ENCODE measurements around the gene ZNF436. TPM values are rescaled to one million over a fixed set of nuclear protein-coding genes. Genes with fewer than 3 reads are reported as not detected.

ZNF436 gene
- polyA plus RNA-seq, 1 experiment, result 17.2 TPM

GRCh38 chr1:23407016-23407630 is 37.5 kb upstream of the ZNF436 start:
- Histone ChIP-seq H3K27me3 (ENCODE audit: control insufficient read depth, insufficient read depth, low read length) (no peaks in the 10 kb centered on the region), H3K9me3 (ENCODE audit: control insufficient read depth, insufficient read depth, low read length) (no peaks in the 10 kb centered on the region), H3K4me3 (ENCODE audit: low read depth, low read length) (no peak overlapping the region), H3K27ac (ENCODE audit: low read depth, low read length) (no peak overlapping the region)
- POLR2A ChIA-PET, result no interaction called here
- CTCF ChIA-PET, result no interaction called here
- no peak for DNase-seq (ENCODE audit: low read depth, low spot score)
- TF ChIP-seq, protein P1, sequence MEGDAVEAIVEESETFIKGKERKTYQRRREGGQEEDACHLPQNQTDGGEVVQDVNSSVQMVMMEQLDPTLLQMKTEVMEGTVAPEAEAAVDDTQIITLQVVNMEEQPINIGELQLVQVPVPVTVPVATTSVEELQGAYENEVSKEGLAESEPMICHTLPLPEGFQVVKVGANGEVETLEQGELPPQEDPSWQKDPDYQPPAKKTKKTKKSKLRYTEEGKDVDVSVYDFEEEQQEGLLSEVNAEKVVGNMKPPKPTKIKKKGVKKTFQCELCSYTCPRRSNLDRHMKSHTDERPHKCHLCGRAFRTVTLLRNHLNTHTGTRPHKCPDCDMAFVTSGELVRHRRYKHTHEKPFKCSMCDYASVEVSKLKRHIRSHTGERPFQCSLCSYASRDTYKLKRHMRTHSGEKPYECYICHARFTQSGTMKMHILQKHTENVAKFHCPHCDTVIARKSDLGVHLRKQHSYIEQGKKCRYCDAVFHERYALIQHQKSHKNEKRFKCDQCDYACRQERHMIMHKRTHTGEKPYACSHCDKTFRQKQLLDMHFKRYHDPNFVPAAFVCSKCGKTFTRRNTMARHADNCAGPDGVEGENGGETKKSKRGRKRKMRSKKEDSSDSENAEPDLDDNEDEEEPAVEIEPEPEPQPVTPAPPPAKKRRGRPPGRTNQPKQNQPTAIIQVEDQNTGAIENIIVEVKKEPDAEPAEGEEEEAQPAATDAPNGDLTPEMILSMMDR (IDR thresholded peaks at IDR 0.05; ENCODE audit: low read depth, low read length), result no peak

- ChIA-PET CTCF (no interaction called here), POLR2A (no interaction called here)
- DNase-seq (ENCODE audit: low read depth, low spot score), result no peak
- Histone ChIP-seq H3K4me3 (ENCODE audit: low read depth, low read length) (no peak overlapping the region), H3K27ac (ENCODE audit: low read depth, low read length) (no peak overlapping the region), H3K9me3 (ENCODE audit: control insufficient read depth, insufficient read depth, low read length) (no peaks in the 10 kb centered on the region), H3K27me3 (ENCODE audit: control insufficient read depth, insufficient read depth, low read length) (no peaks in the 10 kb centered on the region)
- TF ChIP-seq, protein P1 (IDR thresholded peaks at IDR 0.05; ENCODE audit: low read depth, low read length), result no peak
Measured at GRCh38 chr1:23405946-23406345, 36.3 kb upstream of the ZNF436 start.

DNA sequence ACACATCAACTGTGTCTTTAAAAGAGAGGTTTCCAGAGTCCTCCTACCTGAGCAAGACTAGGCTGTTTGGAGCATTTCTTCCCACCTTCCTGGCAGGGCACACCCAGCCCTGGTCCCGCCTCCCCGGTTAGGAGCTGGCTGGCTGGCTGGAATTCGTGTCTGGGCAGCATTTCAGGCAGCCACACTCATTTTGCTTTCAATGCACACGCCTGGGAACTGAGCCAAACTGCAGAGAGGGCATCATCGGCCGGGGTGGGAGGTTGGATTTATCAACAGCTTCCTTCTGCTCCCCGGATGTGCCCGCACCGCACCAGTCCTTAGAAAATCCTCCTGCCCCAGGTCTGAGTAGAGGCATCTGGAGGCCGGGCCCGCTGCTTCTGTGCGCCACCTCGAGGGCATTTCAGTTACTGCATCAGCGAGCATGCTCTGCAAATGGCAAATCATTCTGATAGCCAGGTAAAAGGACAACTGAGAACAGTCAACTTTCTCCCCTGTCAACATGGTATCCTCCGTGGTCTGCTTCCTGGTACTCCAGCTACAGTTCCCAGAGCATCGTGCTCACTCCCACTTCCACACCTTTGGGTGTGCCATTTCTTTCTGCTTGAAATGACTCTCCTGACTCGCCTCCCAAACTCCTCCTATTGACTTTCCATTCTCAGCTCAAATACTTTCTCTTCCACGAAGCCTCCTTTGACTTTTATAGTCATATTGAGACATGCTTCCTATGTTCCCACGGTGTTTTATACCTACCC is 34.3 kb upstream of the ZNF436 start:
- no peak overlapping the region for H3K4me3 ChIP-seq (ENCODE audit: low read depth, low read length)
- ChIA-PET POLR2A (interaction anchor here (0.7 to 2.7 kb wide), 6 partner anchors 10 to 80 kb away, joined by 3 to 24 read pairs (median 4); partner anchors contain the start of genes ASAP3 and HNRNPR), CTCF (interaction anchor here (0.6 to 2.9 kb wide), 52 partner anchors 9 to 429 kb away, joined by 3 to 34 read pairs (median 3); partner anchors contain the start of genes HNRNPR, TCEA3 and ZNF436)
- peak overlapping the region; percentile 78 for H3K27ac ChIP-seq (ENCODE audit: low read depth, low read length)
- no peaks in the 10 kb centered on the region for H3K9me3 ChIP-seq (ENCODE audit: control insufficient read depth, insufficient read depth, low read length)
- TF ChIP-seq, protein P1 (IDR thresholded peaks at IDR 0.05; ENCODE audit: low read depth, low read length), result peak; percentile 96
- peak; percentile 65 for DNase-seq (ENCODE audit: low read depth, low spot score)
- no peaks in the 10 kb centered on the region for H3K27me3 ChIP-seq (ENCODE audit: control insufficient read depth, insufficient read depth, low read length)

DNA sequence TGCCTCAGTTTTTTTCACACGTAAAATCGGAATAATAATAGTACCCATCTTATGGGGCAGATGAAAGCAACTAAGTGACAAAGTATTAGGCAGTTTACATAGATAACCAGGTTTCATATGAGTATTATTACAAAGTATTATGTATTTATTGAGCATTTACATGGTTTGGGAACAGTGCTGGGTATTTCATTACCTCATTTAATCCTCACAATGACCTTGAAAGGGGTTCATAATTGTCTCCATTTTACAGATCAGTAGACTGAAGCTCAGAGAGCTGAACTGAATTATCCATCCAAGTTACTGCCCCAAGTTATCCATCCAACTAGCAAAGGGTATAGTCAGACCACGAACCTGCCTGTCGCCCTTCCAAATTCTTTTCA is 33.7 kb upstream of the ZNF436 start:
- no peaks in the 10 kb centered on the region for H3K27me3 ChIP-seq (ENCODE audit: control insufficient read depth, insufficient read depth, low read length)
- no peak overlapping the region for H3K4me3 ChIP-seq (ENCODE audit: low read depth, low read length)
- ChIA-PET CTCF (interaction anchor here (0.6 to 2.9 kb wide), 46 partner anchors 9 to 415 kb away, joined by 3 to 34 read pairs (median 4); partner anchors contain the start of genes HNRNPR, TCEA3 and ZNF436), POLR2A (interaction anchor here (0.7 to 2.7 kb wide), 6 partner anchors 9 to 81 kb away, joined by 3 to 24 read pairs (median 4); partner anchors contain the start of genes ASAP3 and HNRNPR)
- DNase-seq (ENCODE audit: low read depth, low spot score), result no peak
- peak overlapping the region; percentile 78 for H3K27ac ChIP-seq (ENCODE audit: low read depth, low read length)
- no peaks in the 10 kb centered on the region for H3K9me3 ChIP-seq (ENCODE audit: control insufficient read depth, insufficient read depth, low read length)
- TF ChIP-seq, protein P1 (IDR thresholded peaks at IDR 0.05; ENCODE audit: low read depth, low read length), result no peak

GRCh38 chr1:23403038-23403336 is 33.4 kb upstream of the ZNF436 start:
- no peaks in the 10 kb centered on the region for H3K9me3 ChIP-seq (ENCODE audit: control insufficient read depth, insufficient read depth, low read length)
- no peak overlapping the region for H3K4me3 ChIP-seq (ENCODE audit: low read depth, low read length)
- peak overlapping the region; percentile 25 for H3K27ac ChIP-seq (ENCODE audit: low read depth, low read length)
- no peaks in the 10 kb centered on the region for H3K27me3 ChIP-seq (ENCODE audit: control insufficient read depth, insufficient read depth, low read length)
- TF ChIP-seq, protein P1 (IDR thresholded peaks at IDR 0.05; ENCODE audit: low read depth, low read length), result no peak
- CTCF ChIA-PET, result interaction anchor here (0.7 to 2.9 kb wide), 13 partner anchors 9 to 132 kb away, joined by 3 to 34 read pairs (median 6); partner anchors contain the start of genes HNRNPR and ZNF436
- peak; percentile 34 for DNase-seq (ENCODE audit: low read depth, low spot score)
- POLR2A ChIA-PET, result interaction anchor here (1.4 to 2.7 kb wide), 3 partner anchors 9 to 58 kb away, joined by 4 to 24 read pairs (median 6); partner anchors contain the start of gene HNRNPR
